ENCODE measurements around the gene FAF1.

FAF1 gene

DNA sequence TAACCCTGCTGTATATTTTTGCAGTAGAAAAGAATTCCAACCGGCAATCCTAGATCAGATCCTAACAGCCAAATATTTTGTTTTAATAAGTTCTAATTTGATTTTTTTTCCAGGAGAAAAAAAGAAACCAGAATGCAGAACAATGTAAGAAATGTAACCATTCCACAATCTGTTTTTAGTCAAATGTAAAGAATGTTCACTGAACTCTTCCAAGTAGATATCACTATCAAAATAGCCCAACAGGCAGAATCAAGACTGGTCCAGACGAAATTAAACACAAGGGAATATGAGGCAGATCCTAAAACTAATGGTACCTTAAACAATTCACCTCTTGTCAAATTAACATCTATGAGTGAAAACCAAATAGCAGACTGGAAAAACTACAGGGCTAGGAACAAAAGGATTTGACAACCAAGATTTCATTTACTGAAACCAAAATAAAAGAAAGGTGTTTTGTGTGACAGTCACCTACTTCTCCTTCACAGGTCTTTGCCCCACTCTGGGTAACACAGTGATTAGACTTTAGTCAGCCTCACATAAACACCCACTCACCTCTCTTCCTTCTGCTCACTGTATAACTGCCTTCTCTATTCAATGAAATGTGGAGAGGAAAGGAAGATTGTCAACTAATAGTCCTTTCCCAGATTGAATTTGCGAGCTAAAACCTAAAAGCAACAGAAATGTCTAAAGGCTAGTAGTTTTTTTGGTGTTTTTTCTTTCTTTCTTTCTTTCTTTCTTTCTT, 137.9 kb downstream of the FAF1 start:
- H3K9me3 ChIP-seq (ENCODE audit: insufficient read depth, low read depth, low read length), result peaks cover 6% of the 10 kb centered on the region; the same call in 1 of the 2 replicates
- WGBS, result 94% methylated on average over 1 of the region's 3 CpGs

DNA sequence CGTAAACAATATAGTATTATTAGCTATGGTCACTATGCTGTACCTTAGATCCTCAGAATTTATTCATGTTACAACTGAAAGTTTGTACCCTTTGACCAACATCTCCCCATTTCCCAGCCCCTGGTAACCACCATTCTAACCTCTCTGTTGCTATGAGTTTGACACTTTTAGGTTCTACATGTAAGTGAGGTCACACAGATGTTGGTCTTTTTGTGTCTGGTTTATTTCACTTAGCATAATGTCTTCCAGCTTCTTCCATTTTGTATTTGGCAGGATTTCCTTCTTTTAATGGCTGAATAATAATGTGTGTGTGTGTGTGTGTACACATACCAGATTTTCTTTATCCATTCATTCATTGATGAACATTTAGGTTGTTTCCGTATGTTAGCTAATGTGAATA, 139.5 kb downstream of the FAF1 start:
- H3K4me1 ChIP-seq (ENCODE audit: insufficient read depth, low read length), result no peaks in the 10 kb centered on the region
- H3K36me3 ChIP-seq (ENCODE audit: insufficient read depth, low read length), result no peaks in the 10 kb centered on the region
- no peaks in the 10 kb centered on the region for H3K9me3 ChIP-seq (ENCODE audit: insufficient read depth, low read depth, low read length)
- H3K4me3 ChIP-seq (ENCODE audit: low read length), result no peak overlapping the region
- H3K27ac ChIP-seq (ENCODE audit: low read depth, low read length), result no peak overlapping the region
- H3K27me3 ChIP-seq (ENCODE audit: insufficient read depth, low read length), result no peaks in the 10 kb centered on the region
- 67% methylated on average over 1 of the region's 2 CpGs for WGBS
- no peak overlapping the region for H3K9ac ChIP-seq (ENCODE audit: low read depth, low read length)

More for the DNA sequence above, 137.9 kb downstream of the FAF1 start:
- H3K4me3 ChIP-seq (ENCODE audit: low read length), result no peak overlapping the region
- H3K27me3 ChIP-seq (ENCODE audit: insufficient read depth, low read length), result no peaks in the 10 kb centered on the region
- H3K9ac ChIP-seq (ENCODE audit: low read depth, low read length), result no peak overlapping the region
- no peaks in the 10 kb centered on the region for H3K36me3 ChIP-seq (ENCODE audit: insufficient read depth, low read length)
- no peak overlapping the region for H3K27ac ChIP-seq (ENCODE audit: low read depth, low read length)
- H3K4me1 ChIP-seq (ENCODE audit: insufficient read depth, low read length), result no peaks in the 10 kb centered on the region

DNA sequence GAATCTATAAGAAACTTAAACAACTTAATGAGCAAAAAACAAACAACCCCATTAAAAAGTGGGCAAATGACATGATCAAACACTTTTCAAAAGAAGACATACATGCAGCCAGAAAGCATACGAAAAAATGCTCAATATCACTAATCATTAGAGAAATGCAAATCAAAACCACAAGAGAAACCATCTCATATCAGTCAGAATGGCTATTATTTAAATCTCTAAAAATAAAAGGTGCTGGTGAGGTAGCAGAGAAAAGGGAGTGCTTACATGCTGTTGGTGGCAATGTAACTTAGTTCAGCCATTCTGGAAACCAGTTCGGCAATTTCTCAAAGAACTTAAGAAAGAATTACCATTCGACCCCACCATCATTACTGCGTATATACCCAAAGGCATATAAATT, 147.7 kb downstream of the FAF1 start:
- Histone ChIP-seq H3K27ac (ENCODE audit: low read depth, low read length) (no peak overlapping the region), H3K4me1 (ENCODE audit: insufficient read depth, low read length) (no peaks in the 10 kb centered on the region), H3K27me3 (ENCODE audit: insufficient read depth, low read length) (no peaks in the 10 kb centered on the region), H3K4me3 (ENCODE audit: low read length) (no peak overlapping the region), H3K9me3 (ENCODE audit: insufficient read depth, low read depth, low read length) (no peaks in the 10 kb centered on the region), H3K9ac (ENCODE audit: low read depth, low read length) (no peak overlapping the region), H3K36me3 (ENCODE audit: insufficient read depth, low read length) (no peaks in the 10 kb centered on the region)
- 95% methylated on average over 4 of the region's 4 CpGs for WGBS

DNA sequence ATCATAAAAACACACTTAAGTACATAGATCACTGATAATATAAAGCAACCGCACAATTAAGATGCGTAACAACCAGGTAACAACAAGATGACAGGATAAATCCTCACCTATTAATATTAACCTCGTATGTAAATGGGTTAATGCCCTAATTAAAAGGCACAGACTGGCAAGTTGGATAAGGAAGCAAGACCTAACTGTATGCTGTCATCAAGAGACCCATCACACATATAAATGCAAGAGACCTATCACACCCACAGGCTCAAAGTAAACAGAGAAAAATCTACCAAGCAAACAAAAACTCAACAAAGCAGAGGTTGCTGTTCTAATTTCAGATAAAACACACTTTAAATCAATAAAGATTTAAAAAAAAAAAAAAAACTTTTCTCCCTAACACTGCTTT, 151.8 kb downstream of the FAF1 start:
- no peak overlapping the region for H3K27ac ChIP-seq (ENCODE audit: low read depth, low read length)
- no peak overlapping the region for H3K9ac ChIP-seq (ENCODE audit: low read depth, low read length)
- WGBS, result 93% methylated on average over 3 of the region's 3 CpGs
- no peaks in the 10 kb centered on the region for H3K36me3 ChIP-seq (ENCODE audit: insufficient read depth, low read length)
- H3K4me3 ChIP-seq (ENCODE audit: low read length), result no peak overlapping the region
- H3K9me3 ChIP-seq (ENCODE audit: insufficient read depth, low read depth, low read length), result no peaks in the 10 kb centered on the region
- no peaks in the 10 kb centered on the region for H3K27me3 ChIP-seq (ENCODE audit: insufficient read depth, low read length)
- H3K4me1 ChIP-seq (ENCODE audit: insufficient read depth, low read length), result peaks cover 12% of the 10 kb centered on the region

DNA sequence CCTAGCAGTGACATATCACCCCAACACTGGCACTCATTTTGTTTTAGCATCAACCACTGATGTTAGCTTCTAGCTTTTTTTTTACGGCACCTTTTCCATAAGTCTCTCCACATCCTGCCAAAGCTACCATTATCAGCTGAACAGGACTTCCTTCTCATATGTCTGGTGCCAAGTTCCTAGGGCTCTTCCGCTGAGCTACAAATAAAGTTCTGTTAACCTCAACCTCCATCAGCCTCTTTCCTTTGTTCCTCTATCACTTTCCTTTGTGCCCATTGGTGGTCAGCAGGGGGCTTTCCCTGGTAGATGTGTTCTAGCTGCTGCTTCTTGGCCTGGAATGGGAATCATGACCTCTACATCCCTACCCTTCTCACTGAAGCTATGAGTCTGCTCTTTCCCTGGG, 163.8 kb downstream of the FAF1 start:
- WGBS, result 98% methylated on average over 2 of the region's 2 CpGs

DNA sequence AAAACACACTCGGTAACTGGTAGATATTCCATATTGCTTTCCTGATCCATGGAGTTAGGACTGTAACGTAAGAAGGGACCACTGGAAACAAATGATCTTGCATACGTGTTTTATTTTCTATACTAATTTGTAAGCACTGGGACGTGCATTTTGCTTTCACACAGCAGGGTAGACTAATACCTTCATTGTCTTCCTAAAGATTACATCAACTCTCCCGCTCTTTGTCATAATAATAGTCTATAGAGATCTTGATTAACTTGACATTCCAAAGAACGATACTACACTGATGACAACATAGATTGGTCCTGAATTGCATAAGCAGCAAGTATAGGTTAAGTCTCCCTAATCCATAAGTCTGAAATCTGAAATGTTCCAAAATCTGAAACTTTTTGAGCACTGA, 166.5 kb downstream of the FAF1 start:
- Histone ChIP-seq H3K9ac (ENCODE audit: low read depth, low read length) (no peak overlapping the region), H3K36me3 (ENCODE audit: insufficient read depth, low read length) (no peaks in the 10 kb centered on the region), H3K27ac (ENCODE audit: low read depth, low read length) (no peak overlapping the region), H3K27me3 (ENCODE audit: insufficient read depth, low read length) (no peaks in the 10 kb centered on the region), H3K9me3 (ENCODE audit: insufficient read depth, low read depth, low read length) (no peaks in the 10 kb centered on the region), H3K4me1 (ENCODE audit: insufficient read depth, low read length) (peaks cover 14% of the 10 kb centered on the region), H3K4me3 (ENCODE audit: low read length) (no peak overlapping the region)
- WGBS, result 88% methylated on average over 6 of the region's 6 CpGs

More for the DNA sequence above, 163.8 kb downstream of the FAF1 start:
- peaks cover 14% of the 10 kb centered on the region for H3K4me1 ChIP-seq (ENCODE audit: insufficient read depth, low read length)
- H3K9ac ChIP-seq (ENCODE audit: low read depth, low read length), result no peak overlapping the region
- H3K4me3 ChIP-seq (ENCODE audit: low read length), result no peak overlapping the region
- H3K36me3 ChIP-seq (ENCODE audit: insufficient read depth, low read length), result no peaks in the 10 kb centered on the region
- no peaks in the 10 kb centered on the region for H3K27me3 ChIP-seq (ENCODE audit: insufficient read depth, low read length)
- no peaks in the 10 kb centered on the region for H3K9me3 ChIP-seq (ENCODE audit: insufficient read depth, low read depth, low read length)
- no peak overlapping the region for H3K27ac ChIP-seq (ENCODE audit: low read depth, low read length)

DNA sequence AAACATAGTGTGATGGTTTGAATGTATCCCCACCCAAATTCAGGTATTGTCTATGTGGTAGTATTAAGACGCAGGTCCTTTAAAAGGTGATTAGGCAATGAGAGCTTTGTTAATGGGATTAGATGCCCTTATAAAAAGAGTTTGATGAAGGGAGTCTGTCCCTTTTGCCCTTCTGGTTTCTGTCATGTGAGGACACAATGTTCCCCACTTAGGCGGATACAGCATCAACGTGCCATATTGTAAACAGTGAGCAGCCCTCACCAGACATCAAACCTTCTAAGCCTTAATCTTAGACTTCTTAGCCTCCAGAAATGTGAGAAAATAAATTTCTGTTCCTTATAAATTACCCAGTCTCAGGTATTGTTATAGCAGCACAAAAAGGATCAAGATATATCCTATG, 172.8 kb downstream of the FAF1 start:
- no peak overlapping the region for H3K27ac ChIP-seq (ENCODE audit: low read depth, low read length)
- H3K27me3 ChIP-seq (ENCODE audit: insufficient read depth, low read length), result no peaks in the 10 kb centered on the region
- H3K36me3 ChIP-seq (ENCODE audit: insufficient read depth, low read length), result peaks cover 17% of the 10 kb centered on the region
- WGBS, result 98% methylated on average over 3 of the region's 3 CpGs
- no peaks in the 10 kb centered on the region for H3K4me1 ChIP-seq (ENCODE audit: insufficient read depth, low read length)
- H3K9ac ChIP-seq (ENCODE audit: low read depth, low read length), result no peak overlapping the region
- no peaks in the 10 kb centered on the region for H3K9me3 ChIP-seq (ENCODE audit: insufficient read depth, low read depth, low read length)
- H3K4me3 ChIP-seq (ENCODE audit: low read length), result no peak overlapping the region

DNA sequence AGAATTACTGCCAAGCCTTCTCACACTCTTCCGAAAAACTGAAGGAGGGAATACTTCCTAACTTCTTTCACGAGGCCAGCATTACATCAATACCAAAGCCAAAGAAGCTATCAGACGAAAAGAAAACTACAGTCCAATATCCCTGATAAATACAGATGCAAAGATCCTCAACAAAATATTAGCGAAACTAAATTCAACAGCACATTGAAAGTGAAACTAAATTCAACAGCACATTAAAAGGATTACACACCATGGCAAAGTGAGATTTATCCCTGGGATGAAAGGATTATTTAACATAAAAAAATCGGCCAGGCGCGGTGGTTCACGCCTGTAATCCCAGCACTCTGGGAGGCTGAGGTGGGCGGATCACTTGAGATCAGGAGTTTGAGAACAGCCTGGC, 176.8 kb downstream of the FAF1 start:
- no peak overlapping the region for H3K9ac ChIP-seq (ENCODE audit: low read depth, low read length)
- no peaks in the 10 kb centered on the region for H3K9me3 ChIP-seq (ENCODE audit: insufficient read depth, low read depth, low read length)
- peaks cover 25% of the 10 kb centered on the region for H3K36me3 ChIP-seq (ENCODE audit: insufficient read depth, low read length)
- no peak overlapping the region for H3K4me3 ChIP-seq (ENCODE audit: low read length)
- H3K4me1 ChIP-seq (ENCODE audit: insufficient read depth, low read length), result no peaks in the 10 kb centered on the region
- 98% methylated on average over 9 of the region's 9 CpGs for WGBS
- H3K27ac ChIP-seq (ENCODE audit: low read depth, low read length), result no peak overlapping the region
- no peaks in the 10 kb centered on the region for H3K27me3 ChIP-seq (ENCODE audit: insufficient read depth, low read length)

DNA sequence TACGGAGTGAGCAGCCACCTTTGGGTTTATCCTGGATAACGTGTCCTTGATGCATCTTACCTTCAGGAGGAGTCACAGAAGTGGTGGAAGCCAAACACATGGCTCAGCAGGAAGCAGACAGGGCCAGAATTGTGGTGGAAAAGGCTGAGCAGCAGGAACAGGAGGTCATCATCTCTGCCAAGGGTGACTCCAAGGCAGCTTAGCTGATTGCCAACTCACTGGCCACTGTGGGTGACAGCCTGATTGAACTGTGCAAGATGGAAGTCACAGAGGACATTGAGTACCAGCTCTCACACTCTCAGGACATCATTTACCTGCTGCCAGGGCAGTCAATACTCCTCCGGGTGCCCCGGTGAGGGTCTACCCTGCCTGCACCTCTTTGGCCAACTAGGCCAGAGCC, 179.3 kb downstream of the FAF1 start:
- Histone ChIP-seq H3K9ac (ENCODE audit: low read depth, low read length) (no peak overlapping the region), H3K27me3 (ENCODE audit: insufficient read depth, low read length) (no peaks in the 10 kb centered on the region), H3K9me3 (ENCODE audit: insufficient read depth, low read depth, low read length) (no peaks in the 10 kb centered on the region), H3K4me1 (ENCODE audit: insufficient read depth, low read length) (no peaks in the 10 kb centered on the region), H3K36me3 (ENCODE audit: insufficient read depth, low read length) (peaks cover 9% of the 10 kb centered on the region; the same call in 1 of the 2 replicates), H3K27ac (ENCODE audit: low read depth, low read length) (no peak overlapping the region), H3K4me3 (ENCODE audit: low read length) (no peak overlapping the region)
- 94% methylated on average over 4 of the region's 4 CpGs for WGBS

DNA sequence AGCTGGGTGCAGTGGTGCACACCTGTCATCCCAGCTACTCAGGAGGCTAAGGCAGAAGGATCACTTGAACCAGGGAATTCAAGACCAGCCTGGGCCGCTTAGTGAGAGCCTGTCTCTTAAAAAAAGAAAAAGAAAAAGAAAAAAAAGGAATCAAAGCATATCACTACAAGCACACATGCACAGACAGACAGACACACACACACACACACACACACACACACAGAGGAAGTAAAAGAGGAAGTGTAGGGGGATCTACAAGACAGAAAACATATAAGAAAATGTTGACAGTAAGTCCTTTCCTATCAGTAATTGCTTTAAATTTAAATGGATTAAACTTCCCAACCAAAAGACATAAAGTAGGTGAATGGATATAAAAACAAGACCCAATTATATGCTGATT, 180.3 kb downstream of the FAF1 start:
- Histone ChIP-seq H3K36me3 (ENCODE audit: insufficient read depth, low read length) (peaks cover 9% of the 10 kb centered on the region; the same call in 1 of the 2 replicates), H3K27me3 (ENCODE audit: insufficient read depth, low read length) (no peaks in the 10 kb centered on the region), H3K4me1 (ENCODE audit: insufficient read depth, low read length) (no peaks in the 10 kb centered on the region), H3K4me3 (ENCODE audit: low read length) (no peak overlapping the region), H3K27ac (ENCODE audit: low read depth, low read length) (no peak overlapping the region), H3K9me3 (ENCODE audit: insufficient read depth, low read depth, low read length) (no peaks in the 10 kb centered on the region), H3K9ac (ENCODE audit: low read depth, low read length) (no peak overlapping the region)
- WGBS, result no CpG with 5 or more reads among the region's 1 CpG

DNA sequence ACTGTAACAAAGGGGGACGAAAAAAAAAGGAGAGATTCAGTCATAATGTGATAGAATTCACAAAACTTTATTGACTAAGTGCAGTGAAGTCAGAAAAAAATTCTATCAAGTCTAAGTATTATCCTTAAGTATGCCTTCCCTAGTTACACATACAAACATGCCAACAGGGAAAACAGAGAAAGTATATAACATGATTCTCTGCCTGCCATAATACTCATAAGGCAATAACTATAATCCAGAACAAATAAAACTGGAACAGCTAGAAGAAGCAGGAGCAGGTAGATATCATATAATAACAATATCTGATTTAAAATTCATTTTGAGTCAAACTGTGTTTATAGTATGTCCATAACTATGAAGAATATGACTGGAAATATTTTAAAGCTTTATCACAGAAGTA, 184.3 kb downstream of the FAF1 start:
- H3K36me3 ChIP-seq (ENCODE audit: insufficient read depth, low read length), result 0 out of 2 replicates have a peak, but pooled peaks cover 6% of the 10 kb centered on the region
- no peak overlapping the region for H3K4me3 ChIP-seq (ENCODE audit: low read length)
- H3K9ac ChIP-seq (ENCODE audit: low read depth, low read length), result no peak overlapping the region
- H3K9me3 ChIP-seq (ENCODE audit: insufficient read depth, low read depth, low read length), result no peaks in the 10 kb centered on the region
- no peaks in the 10 kb centered on the region for H3K27me3 ChIP-seq (ENCODE audit: insufficient read depth, low read length)
- H3K4me1 ChIP-seq (ENCODE audit: insufficient read depth, low read length), result no peaks in the 10 kb centered on the region
- WGBS, result no CpG with 5 or more reads among the region's 1 CpG
- no peak overlapping the region for H3K27ac ChIP-seq (ENCODE audit: low read depth, low read length)
